ENCODE results near the gene AGBL1.

Gene AGBL1

DNA sequence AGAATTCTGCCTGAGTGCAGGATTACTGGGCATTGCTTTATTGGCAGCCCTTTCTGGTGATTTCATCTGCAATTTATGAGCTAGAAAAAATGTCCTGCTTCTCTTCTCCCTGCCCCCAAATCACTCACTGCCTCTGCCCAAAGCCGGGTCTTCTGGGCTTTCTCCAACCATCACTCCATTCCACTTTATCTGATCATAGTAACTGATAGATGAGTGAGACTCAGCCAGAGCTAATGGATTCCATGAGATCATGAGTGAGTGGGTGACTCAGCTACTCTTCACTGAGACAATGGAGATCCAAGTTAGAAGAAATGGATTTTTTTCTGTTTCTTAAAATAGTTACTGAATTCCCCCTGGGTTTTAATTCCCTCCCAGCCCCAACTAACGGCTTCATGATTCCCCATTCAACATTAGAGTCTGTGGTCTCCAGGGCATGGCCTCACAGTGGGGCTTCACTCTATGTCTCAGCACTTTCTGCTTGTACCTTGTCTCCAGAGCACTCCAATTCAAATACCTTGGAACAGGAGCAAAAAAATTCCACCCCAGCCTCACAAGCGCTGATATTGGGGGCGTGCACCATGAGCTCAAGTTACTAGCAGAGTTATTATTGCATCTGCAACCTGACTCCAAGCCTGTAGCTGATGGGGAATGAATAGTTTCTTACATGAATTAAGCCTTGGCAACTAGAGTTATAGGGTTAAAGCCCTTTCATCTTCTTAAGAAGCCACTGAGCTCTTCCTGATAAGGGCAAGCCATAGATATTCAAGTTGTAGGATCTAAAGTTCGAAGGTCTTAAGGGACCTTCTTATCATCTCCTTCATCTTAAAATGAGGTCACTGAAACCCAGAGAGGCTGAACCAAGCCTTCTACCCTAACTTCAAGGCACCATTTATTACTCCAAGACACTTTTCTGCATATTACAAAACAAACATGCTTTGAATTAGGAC, 85.9 kb downstream of the AGBL1 start:
- DNase-seq, result no peak

DNA sequence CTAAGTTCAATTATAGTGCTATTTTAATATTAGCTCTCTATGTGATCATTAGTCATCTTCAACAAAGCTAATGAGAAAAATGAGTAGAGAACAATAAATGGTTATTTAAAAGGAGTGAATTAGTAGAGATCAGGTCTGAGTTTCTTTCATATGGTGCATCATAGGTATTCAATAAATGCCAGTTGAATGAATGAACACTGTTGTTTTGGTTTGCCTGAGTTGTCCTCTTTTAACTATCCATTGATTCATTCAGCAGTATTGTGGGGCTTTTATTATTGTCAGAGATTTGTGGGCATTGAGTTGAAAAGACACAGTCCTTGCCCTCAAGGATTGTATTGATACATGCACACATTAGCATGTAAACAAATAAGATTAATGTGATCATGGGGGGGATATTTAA, 88.2 kb downstream of the AGBL1 start:
- DNase-seq, result no peak

DNA sequence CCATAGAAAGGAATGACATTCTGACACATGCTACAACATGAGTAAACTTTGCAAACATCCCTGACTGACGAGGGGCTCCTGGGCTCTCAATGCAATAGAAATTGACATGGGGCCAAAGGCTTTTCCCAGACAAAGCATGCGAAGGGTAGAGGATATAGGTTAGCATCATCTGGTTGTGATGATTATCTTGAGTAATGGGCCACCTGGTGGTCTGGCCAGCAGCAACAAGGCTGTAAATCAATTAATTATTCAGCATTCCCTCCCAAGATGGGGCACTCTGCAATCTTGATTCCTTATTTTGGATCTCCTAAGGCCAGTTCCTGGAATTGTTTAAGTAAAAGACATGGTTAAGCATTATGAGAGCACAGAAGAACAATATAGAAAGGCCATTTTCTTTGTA, 99.2 kb downstream of the AGBL1 start:
- DNase-seq, result no peak

DNA sequence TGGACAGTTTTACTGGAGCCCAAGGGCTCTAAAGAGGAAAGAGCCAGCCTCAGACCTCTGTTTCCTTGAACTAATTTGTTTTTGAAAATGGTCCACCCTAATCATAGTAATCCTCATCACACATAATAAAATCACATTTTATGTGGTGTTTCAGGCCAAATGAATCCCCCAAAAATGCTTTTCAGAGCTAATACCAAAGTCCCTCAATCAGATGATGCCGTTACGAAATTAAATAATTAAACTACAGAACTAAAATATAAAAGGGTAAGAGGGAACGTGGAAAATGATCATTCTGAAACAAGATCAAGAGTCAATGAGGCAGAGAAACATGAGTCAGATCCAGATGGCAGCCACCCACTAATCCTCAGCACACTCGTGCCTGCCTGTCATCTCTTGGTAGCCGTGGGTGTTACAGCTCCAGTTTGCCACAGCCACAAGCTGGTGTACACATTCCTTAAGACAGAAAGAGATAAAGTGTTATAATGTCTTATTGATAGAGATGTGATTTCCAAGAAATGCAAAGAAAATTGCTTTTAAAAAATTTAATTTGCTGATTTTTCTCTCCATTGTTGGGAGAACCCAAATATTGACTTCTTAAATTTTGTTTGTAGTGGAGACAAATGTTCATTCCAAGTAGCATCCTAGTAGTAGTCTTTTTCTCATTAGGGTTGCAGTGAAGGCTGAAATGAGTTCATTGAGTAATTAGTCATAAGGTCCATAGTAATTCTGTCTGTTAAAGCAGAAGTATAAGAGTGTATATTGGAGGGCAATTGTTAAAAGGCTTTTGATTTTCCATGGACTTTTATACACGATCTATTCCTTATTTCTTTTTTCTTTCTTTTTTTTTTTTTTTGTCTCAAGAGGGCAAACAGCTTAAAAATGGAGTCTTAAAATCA, 104.2 kb downstream of the AGBL1 start:
- DNase-seq, result no peak

DNA sequence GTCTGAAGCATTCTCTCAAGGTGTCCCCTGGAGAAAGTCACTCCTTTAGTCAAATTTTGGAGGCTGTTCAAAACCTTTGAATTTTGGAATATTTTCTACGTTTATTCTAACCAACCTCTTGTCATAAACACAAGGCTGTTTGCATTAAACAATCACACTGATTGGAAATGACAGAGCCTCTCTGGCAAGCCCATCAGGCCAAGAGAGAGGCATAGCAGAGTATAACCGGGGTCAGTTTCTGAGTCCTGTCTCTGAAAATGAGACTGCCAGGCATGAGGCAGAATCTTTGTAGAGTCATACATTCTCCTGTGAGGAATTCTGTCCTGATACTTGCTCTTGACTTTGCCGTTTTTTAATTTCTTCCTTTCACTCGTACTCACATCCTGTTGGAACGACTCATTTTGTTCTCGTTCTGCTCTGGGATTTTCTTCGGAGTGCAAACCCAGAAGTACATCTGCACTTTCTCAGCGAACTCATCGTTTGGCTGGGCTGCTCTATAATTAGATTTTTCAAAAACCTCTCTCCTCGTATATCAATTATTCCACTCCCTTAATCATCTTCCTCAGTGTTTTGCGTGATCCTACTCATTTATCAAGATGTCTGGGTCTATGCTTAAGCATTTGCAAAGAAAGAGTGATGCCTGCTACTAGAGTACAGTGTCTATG, 114.2 kb downstream of the AGBL1 start:
- DNase-seq, result no peak

DNA sequence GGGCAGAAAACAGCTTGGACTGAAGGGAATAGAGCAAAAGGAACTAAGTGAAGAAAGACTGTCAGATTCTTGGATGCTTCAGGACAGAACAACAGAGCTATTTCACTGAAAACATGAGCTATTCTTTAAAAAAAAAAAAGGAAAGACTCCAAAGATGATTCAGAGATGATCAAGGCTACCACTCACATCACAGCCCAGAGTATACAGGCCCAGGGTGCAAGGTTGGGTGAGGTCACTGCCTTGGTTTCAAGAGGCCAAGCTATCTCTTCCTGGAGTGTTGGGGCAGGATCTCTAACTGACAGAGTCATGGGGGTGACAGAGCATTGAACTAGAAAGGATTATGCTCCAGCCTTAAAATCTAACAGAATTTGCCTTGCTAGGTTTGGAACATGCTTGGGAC, 118.1 kb downstream of the AGBL1 start:
- no peak for DNase-seq

DNA sequence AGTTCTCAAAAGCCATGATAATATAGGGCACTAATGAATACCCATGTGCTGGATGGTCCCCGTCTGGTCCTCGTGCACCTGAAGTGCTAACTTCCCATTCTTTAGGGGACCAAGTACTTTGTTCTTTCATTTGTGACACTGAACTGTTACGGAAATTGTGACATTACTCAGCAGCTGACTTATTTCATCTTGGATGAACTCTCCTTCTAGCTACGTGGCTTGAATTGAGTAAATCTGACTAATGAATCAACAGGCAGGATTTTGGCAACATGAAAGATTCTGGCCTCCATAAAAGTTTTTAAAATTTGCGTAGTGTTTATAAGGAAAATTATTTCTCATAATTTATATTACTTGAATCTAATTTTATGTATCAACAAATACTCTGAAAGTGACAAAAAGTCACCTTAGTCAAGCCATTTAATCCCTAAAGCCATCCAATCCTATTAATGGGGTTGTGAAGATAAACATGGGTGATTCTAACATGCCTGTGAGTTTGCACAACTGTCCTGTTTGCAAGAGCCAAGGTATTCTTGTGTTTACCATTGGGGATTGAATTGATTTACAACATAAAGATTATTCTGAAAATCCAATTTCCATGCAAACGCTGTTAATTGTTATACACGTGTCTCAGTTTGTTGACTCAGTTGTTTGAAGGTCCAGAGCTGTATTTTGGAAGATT, 119.9 kb downstream of the AGBL1 start:
- DNase-seq, result no peak

DNA sequence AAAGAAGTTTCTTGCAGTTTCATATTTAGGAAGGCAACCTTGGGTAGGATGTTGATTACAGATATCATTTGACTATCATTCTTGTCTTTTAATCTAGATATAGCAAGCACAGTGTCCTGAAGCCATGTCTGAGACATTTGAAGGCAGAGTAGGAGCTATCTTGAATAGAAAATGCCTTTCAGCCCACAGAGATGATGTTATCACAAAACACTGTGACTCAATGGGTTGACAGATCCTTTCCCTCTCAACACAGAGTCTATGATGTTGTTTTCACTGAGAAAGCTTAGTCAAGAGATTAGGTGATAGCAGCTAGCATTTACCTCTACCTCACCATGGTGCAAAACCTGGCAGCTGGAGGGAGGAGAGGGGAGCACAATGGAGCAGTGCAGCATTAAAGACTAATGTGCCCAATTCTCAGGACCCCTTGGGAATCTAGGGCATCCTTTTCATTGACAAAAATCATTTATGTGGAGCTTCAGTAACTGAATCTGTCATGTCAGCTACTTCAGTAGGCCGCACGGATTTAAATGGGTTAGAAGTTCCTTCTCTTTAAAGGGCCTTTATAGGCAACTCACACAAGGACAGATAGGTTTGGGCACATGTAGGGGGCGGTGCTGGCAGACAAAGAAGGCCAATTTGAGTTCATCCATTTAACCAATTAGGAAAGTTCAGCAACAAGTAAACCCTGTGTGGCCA, 121.8 kb downstream of the AGBL1 start:
- DNase-seq, result no peak

DNA sequence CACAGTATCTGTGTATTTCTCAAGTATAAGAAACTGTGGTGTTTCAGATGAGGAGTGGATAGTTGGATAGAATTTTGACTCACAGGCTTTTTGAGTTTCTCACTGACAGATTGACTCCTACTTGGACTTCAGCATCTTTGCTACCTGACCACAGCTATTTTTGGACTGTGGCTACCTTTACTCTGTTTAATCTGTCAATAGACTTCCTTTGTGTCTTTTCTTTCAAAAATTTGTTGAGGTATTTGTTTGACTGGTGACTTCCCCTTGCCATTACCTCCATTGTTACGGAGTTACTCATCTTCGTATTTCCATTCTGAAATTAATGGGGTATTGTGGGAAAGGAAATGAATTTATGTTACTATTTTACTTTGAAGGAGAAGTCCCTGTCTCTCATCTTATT, 123.8 kb downstream of the AGBL1 start:
- DNase-seq, result no peak

DNA sequence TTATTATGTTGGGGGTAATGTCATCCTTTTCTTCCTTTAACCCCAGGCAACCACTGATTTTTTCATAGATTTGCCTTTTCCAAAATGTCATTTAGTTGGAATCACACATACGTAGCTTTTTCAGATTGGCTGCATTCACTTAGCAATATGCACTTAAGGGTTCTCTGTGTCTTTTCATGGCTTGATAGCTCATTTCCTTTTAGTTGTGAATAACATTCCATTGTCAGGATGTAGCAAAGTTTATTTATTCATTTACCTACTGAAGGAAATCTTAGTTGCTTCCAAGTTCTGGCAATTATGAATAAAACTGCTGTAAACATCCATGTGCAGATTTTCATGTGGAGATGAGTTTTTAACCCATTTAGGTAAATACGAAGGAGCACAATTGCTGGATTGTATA, 125.4 kb downstream of the AGBL1 start:
- DNase-seq, result no peak

DNA sequence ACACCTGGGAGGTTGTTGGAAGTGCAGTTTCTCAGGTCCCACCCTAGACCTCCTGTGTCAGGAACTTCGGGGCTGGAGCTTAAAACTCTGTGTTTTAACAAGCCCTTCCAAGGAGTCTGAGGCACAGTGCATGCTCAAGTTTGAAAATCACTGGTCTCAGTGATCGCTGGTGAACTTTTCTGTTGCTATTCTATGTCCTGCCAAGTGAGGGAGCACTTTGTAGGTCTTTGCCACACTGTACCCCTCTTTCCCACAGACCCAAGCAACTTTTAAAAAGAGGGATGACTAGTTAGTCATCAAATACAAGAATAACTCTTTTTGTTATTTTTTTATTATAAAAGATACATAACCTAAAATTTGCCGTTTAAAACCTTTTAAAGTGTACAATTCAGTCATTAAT, 133.7 kb downstream of the AGBL1 start:
- no peak for DNase-seq

DNA sequence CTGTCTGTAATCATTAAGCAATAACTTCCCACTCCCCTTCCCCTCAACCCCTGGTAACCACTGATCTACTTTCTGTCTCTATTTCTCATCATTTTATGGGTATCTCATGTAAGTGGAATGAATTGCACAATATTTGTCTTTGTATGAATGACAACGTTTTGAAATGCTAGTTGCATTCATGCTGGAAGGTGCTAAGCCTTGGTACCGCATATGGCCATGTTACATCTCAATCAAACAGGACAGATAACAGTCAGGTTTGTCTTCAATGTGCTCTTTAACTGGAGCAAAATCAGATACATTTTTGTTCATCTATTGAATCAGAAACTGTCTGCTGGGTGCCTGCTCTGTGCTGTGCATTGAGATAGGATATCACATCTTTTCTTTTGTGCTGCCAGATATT, 134.2 kb downstream of the AGBL1 start:
- DNase-seq, result no peak

DNA sequence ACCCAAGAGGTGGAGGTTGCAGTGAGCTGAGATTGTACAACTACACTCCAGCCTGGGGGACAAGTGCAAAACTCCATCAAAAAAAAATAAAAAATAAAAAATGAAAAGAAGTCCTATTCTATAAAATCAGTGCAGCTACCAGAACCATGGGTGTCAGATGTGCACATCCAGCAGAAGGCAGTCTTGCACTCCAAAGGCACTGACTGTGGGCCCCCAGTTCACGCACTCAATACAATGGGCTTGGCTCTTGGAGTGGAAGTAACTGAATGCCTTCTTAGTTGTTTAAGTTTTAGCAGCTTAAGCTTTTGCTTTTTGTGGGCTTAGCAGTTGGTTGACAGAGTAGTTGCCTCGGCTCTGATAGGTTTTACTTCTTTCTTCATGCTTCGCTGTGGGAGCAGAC, 141.4 kb downstream of the AGBL1 start:
- DNase-seq, result no peak

DNA sequence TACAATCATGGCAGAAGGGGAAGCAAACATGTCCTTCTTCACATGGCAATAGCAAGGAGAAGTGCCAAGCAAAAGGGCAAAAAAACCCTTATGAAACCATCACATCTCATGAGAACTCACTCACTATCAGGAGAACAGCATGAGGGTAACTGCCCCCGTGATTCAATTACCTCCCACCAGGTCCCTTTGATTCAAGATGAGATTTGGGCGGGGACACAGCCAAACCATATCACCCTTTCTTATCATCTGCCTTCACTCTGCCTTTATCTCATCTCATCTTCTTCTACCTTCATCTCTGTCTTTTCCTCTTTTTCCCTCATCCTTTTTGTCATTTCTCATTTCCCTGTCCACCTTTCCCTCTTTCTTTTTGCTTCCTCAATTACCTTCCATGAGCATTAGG, 149.6 kb downstream of the AGBL1 start:
- no peak for DNase-seq

DNA sequence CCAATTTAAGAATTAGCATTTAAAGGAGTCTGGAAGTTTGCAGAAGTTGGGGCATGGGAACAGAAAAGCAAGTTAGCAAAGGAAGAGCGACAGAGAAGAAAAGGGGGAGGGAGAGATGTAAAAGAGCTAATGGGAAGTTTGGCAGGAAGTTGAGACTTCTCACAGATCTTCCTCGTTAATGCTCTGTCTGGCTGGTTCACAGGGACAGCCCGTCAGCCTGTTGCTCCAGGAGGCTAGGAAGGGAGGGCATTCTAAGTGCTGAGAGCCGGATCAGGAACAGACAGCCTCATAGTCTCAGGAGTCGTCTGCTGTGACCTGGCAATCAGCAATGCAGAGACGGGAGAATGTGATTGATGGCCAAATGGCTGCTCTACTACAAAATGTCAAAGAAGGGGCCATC, 150.3 kb downstream of the AGBL1 start:
- DNase-seq, result no peak

DNA sequence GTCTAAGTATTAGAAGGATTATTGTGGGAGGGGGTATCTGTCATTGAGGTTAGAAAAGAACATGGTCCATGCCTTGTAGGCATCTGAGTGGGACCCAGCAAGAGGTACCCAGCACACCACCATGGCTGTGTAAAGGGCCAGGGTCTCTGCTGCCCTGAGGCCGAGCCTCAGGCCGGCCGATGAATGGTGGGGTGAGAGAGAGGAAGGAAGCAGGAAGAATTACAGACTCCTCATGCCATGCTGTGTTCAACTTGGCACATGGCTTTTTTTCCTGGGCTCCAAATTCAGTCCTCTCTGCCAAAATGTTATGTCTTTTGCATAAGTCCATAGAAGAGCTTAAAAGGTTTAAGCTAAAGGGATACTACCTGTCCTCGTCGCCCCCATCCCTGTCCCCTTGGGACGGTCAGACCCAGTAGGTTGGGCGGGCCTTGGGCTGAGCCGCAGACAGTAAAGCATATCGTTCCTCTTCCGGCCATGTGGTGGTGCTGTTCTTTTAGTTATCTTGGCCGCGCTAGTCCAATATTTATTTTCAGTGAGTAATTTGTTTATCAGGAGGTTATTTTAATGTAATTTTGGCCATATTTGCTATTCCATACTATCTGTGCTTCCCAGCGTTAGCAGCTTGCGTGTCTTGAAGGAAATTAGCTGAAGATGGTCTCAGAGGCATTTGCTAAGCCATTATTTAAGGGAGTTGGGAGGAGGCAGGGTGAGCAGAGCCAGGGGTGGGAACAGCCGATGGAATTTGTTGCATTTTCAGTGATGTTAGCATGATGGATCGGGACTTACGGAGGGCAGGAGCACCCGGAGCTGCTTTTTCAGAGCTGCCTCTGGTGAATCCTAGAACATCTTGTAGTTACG, 152.4 kb downstream of the AGBL1 start:
- DNase-seq, result no peak

DNA sequence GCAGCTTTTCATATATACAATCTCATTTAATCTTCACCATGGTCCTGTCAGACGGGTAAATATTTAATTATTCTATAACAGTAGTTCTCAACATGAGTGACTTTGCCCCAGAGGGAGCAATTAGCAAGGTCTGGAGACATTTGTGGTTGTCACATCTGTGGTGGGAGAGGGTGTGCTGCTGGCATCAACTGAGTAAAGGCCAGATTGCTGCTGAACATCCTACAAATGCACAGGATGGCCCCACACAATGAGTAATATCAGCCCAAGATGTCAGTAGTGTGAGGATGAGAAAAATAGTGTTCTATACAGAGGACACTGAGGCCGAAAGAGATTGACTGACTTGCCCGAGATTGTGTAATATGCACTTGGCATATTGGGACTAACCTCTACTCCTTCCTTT, 156.0 kb downstream of the AGBL1 start:
- DNase-seq, result no peak

DNA sequence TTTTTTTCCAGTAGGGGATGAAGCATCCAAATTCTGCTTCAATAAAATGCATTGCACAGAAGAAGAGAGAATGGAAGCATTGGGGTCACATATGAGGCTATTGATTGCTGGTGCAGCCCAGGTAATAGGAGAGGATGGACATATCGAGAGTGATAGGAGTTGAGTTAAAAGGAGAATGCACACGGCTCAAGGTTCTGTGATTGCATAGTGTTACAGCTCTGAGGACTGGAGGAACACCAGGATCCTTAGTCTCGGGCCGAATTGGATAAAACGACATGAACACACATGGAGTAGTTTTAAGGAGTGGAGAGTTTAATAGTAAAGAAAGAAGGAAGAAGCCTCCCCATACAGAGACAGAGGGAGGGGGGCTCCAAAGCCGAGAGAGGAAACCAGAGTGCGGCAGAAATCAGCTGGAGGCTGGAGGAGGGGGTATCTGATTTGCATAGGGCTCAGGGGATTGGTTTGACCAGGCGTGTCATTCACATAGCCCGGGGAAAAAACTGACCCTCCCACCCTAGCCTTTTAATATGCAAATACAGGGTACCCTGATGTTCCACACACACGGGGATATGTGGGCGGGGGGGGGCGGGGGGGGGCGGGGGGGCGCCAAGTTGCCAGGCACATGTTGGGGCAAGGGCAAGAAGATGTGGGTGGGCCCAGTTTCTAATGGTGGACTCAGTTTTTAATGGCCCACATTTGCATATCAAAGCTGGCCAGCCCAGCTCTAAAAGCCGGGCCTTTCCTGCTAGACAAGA, 156.9 kb downstream of the AGBL1 start:
- DNase-seq, result no peak

DNA sequence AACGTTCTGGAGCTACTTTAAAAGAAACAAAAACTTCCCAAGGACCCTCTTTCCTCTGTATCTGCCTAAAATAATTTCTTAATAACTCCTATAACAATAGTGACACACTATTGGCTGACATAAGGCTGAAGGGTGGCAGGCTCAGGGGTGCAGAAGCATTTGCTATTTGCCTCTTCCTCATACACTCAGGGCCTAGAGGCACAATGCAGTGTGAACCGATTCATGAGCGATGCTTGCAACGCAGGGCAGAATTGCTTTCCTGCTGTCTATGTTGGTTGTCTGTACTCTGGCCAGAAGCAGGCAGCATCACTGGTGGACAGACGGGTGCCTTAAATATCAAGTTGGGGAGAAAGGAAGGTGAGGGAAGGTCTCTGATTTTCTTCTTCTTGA, 157.4 kb downstream of the AGBL1 start:
- DNase-seq, result no peak

DNA sequence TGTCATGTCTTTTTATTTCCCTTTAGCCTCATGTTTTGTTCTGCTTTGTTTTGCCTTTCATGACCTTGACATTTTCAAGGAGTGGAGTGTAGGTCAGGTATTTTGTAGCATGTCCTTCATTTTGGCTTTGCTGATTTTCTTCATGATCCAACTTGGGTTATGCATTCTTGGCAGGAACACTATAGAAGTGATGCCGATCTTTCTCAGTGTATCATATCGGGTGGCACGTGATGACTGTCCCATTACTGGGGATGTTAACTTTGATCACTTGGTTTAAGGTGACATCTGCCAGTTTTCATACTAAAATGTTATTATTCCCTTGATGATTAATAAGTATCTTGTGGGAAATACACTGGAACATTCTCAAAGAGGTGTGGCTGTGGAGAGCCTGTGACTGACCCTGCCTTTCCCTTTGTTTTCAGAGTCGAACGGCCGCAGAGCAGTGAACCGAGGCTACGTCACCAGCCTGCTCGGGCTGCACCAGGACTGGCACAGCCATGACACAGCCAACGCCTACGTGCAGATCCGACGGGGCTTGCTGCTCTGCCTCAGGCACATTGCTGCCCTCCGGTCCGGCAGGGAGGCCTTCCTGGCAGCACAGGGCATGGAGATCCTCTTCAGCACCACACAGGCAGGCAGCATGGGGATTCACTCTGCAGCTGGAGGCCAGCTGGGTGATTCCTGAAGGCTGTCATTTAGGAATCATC, 167.7 kb downstream of the AGBL1 start:
- DNase-seq, result no peak

All from NCI-H510A (cell line).